Measurements from ENCODE around the gene ZNF800.

DNA sequence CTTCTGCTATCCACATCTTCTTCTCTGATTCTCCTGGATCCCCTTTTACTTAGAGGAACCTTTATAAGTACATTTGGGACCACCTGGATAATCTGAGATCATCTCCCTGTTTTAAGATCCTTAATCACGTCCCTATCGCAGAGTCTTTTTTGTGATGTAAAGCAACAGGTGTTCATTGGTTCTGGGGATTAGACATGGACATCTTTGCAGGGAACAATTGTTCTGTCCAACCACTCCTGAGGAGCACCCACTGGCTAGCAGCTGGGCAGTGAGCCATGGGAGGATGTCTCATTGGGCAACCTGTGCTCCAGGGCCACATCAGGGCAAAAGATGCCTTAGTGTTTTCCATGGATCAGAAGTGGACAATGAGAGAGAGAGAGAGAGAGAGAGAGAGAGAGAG lies 56.0 kb downstream of the ZNF800 start:
- TF ChIP-seq ZFP3 (CRISPR knock-in tag; IDR thresholded peaks at IDR 0.05) (no peak), ZNF70 (CRISPR knock-in tag; IDR thresholded peaks at IDR 0.05) (no peak), ZFP30 (CRISPR knock-in tag; IDR thresholded peaks at IDR 0.05) (no peak), SNAI2 (CRISPR knock-in tag; IDR thresholded peaks at IDR 0.05) (no peak), ZNF565 (CRISPR knock-in tag; conservative IDR thresholded peaks at IDR 0.05; ENCODE audit: low read depth) (no peak), ESRRG (CRISPR knock-in tag; IDR thresholded peaks at IDR 0.05) (no peak), OSR1 (CRISPR knock-in tag; IDR thresholded peaks at IDR 0.05) (no peak), BACH2 (CRISPR knock-in tag; IDR thresholded peaks at IDR 0.05; ENCODE audit: borderline replicate concordance) (no peak), ARNTL (CRISPR knock-in tag; IDR thresholded peaks at IDR 0.05; ENCODE audit: borderline replicate concordance, low read depth) (no peak), PPARA (CRISPR knock-in tag; IDR thresholded peaks at IDR 0.05; ENCODE audit: borderline replicate concordance) (no peak)
- TF ChIP-seq, protein P1, sequence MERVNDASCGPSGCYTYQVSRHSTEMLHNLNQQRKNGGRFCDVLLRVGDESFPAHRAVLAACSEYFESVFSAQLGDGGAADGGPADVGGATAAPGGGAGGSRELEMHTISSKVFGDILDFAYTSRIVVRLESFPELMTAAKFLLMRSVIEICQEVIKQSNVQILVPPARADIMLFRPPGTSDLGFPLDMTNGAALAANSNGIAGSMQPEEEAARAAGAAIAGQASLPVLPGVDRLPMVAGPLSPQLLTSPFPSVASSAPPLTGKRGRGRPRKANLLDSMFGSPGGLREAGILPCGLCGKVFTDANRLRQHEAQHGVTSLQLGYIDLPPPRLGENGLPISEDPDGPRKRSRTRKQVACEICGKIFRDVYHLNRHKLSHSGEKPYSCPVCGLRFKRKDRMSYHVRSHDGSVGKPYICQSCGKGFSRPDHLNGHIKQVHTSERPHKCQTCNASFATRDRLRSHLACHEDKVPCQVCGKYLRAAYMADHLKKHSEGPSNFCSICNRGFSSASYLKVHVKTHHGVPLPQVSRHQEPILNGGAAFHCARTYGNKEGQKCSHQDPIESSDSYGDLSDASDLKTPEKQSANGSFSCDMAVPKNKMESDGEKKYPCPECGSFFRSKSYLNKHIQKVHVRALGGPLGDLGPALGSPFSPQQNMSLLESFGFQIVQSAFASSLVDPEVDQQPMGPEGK (CRISPR knock-in tag; IDR thresholded peaks at IDR 0.05; ENCODE audit: borderline replicate concordance): no peak
- TF ChIP-seq, protein P2, sequence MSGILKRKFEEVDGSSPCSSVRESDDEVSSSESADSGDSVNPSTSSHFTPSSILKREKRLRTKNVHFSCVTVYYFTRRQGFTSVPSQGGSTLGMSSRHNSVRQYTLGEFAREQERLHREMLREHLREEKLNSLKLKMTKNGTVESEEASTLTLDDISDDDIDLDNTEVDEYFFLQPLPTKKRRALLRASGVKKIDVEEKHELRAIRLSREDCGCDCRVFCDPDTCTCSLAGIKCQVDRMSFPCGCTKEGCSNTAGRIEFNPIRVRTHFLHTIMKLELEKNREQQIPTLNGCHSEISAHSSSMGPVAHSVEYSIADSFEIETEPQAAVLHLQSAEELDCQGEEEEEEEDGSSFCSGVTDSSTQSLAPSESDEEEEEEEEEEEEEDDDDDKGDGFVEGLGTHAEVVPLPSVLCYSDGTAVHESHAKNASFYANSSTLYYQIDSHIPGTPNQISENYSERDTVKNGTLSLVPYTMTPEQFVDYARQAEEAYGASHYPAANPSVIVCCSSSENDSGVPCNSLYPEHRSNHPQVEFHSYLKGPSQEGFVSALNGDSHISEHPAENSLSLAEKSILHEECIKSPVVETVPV (CRISPR knock-in tag; IDR thresholded peaks at IDR 0.05): no peak
- TF ChIP-seq, protein P3, sequence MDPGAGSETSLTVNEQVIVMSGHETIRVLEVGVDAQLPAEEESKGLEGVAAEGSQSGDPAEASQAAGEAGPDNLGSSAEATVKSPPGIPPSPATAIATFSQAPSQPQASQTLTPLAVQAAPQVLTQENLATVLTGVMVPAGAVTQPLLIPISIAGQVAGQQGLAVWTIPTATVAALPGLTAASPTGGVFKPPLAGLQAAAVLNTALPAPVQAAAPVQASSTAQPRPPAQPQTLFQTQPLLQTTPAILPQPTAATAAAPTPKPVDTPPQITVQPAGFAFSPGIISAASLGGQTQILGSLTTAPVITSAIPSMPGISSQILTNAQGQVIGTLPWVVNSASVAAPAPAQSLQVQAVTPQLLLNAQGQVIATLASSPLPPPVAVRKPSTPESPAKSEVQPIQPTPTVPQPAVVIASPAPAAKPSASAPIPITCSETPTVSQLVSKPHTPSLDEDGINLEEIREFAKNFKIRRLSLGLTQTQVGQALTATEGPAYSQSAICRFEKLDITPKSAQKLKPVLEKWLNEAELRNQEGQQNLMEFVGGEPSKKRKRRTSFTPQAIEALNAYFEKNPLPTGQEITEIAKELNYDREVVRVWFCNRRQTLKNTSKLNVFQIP (CRISPR knock-in tag; IDR thresholded peaks at IDR 0.05; ENCODE audit: borderline replicate concordance, low read depth): no peak
